Thyroid gland (tissue), 4 donors: ENCODE data around the gene PDE8A. TPM values are rescaled to one million over a fixed set of nuclear protein-coding genes. Genes with fewer than 3 reads are reported as not detected.
A peak's percentile ranks its signal among the peaks of the same experiment; 100 is the strongest.
"Not testable (repeated sequence)": the region's sequence is repeated elsewhere in the genome, so short reads cannot be mapped to it uniquely, and the experiment has no call there.

Experiments used
- DNase-seq, 2 donors: peaks; one replicate each; pipeline ENCODE4 v3.0.0-alpha.2; 2019
- H3K27ac ChIP-seq, 3 donors: fragments of 200-600 bp; sonication (generic); 1 replicate in 2 of 3; 2 replicates in 1 of 3; pipeline ENCODE4 v1.5.1; 2016 to 2019; ENCODE audit warnings: mild to moderate bottlenecking in 1 of 3, moderate library complexity in 1 of 3
- H3K27me3 ChIP-seq: fragments of 200-600 bp; sonication (generic); one replicate; pipeline ENCODE4 v1.5.1; 2019
- H3K36me3 ChIP-seq, 2 donors: fragments of 200-600 bp; sonication (generic); one replicate each; pipeline ENCODE4 v1.5.1; 2016 to 2019
- H3K4me1 ChIP-seq, 2 donors: fragments of 200-600 bp; sonication (generic); one replicate each; pipeline ENCODE4 v1.5.1; 2017 to 2019
- H3K4me3 ChIP-seq, 3 donors: fragments of 200-600 bp; sonication (generic); replicated peaks in 1 of 3; 1 replicate in 2 of 3; 2 replicates in 1 of 3; pipeline ENCODE4 v1.5.1; 2016; ENCODE audit warnings: mild to moderate bottlenecking in 1 of 3
- H3K9me3 ChIP-seq: fragments of 200-600 bp; sonication (generic); one replicate; pipeline ENCODE4 v1.5.1; 2017
- CTCF ChIP-seq, 6 experiments: fragments of 200-600 bp in 3 of 6; fragments of 450-650 bp in 3 of 6; sonication (generic) in 3 of 6; IDR thresholded peaks; one replicate each; pipeline ENCODE4 v1.5.1; 2016 to 2019; ENCODE audit warnings: antibody characterized with exemption in 6 of 6, mild to moderate bottlenecking in 2 of 6, inconsistent platforms in 1 of 6, moderate library complexity in 1 of 6
- POLR2A ChIP-seq, 2 donors: fragments of 450-650 bp; IDR thresholded peaks; one replicate each; pipeline ENCODE4 v1.6.1; 2017; ENCODE audit warnings: antibody characterized with exemption in 2 of 2, mild to moderate bottlenecking in 2 of 2, moderate library complexity in 1 of 2
- WGBS, 2 donors: methylation state at CpG; one replicate each; pipeline ENCODE4 v1.1.5; 2017; 5-methylcytosine and 5-hydroxymethylcytosine counted together
- intact Hi-C: fragments of 100-400 bp; cut with DNase I; formaldehyde crosslinking; loops from one replicate; pipeline ENCODE4 v1.15.1; 2023
- total RNA-seq, 4 donors: library from RNA; depleted of rRNA; stranded (reverse); fragments of >200 nt; gene quantifications; one replicate each; pipeline ENCODE4 v1.2.3, GENCODE V29; 2016

The PDE8A gene
- total RNA-seq, 4 donors from 2014 or later, result 31.6 to 52.1 (median 35.2) TPM

- TF ChIP-seq CTCF (IDR thresholded peaks at IDR 0.05), result no peak
- Histone ChIP-seq H3K36me3 (no peaks in the 10 kb centered on the region), H3K27me3 (no peaks in the 10 kb centered on the region), H3K27ac (no peak overlapping the region), H3K9me3 (no peaks in the 10 kb centered on the region), H3K4me1 (peaks cover 0 to 13% of the 10 kb centered on the region in 2 donors), H3K4me3 (no peak overlapping the region)
- intact Hi-C loops, result no loop called here
- WGBS, 2 donors, result 84 to 85% methylated on average over 4 of the region's 4 CpGs
- no peak for DNase-seq
Measured at GRCh38 chr15:84992157-84992944, 10.7 kb downstream of the PDE8A start.

GRCh38 chr15:84996055-84996454 lies 14.4 kb downstream of the PDE8A start:
- intact Hi-C loops, result no loop called here
- Histone ChIP-seq H3K27ac (no peak overlapping the region), H3K4me1 (peaks cover 10 to 17% of the 10 kb centered on the region in 2 donors), H3K36me3 (no peaks in the 10 kb centered on the region), H3K4me3 (no peak overlapping the region), H3K9me3 (no peaks in the 10 kb centered on the region), H3K27me3 (no peaks in the 10 kb centered on the region)
- DNase-seq, result no peak
- no peak for TF ChIP-seq CTCF (IDR thresholded peaks at IDR 0.05)
- no peak for TF ChIP-seq POLR2A (IDR thresholded peaks at IDR 0.05)
- 86 to 100% methylated on average over 1 of the region's 1 CpG for WGBS, 2 donors

- intact Hi-C loops, H3K4me3 ChIP-seq, H3K9me3 ChIP-seq, DNase-seq, H3K27me3 ChIP-seq, H3K27ac ChIP-seq, H3K36me3 ChIP-seq: not testable (repeated sequence)
- WGBS, 2 donors, result 84 to 87% methylated on average over 5 of the region's 5 CpGs
- H3K4me1 ChIP-seq, result peaks cover 10 to 19% of the 10 kb centered on the region in 2 donors
Measured at GRCh38 chr15:84996714-84997113, 15.1 kb downstream of the PDE8A start.

GRCh38 chr15:84997214-84997613 lies 15.6 kb downstream of the PDE8A start:
- H3K27me3 ChIP-seq, H3K27ac ChIP-seq, H3K4me3 ChIP-seq, H3K9me3 ChIP-seq, H3K36me3 ChIP-seq, intact Hi-C loops, DNase-seq: not testable (repeated sequence)
- H3K4me1 ChIP-seq, result peaks cover 10 to 19% of the 10 kb centered on the region in 2 donors
- 84 to 97% methylated on average over 3 of the region's 3 CpGs for WGBS, 2 donors

GRCh38 chr15:85000189-85000864 lies 18.7 kb downstream of the PDE8A start:
- no peaks in the 10 kb centered on the region for H3K27me3 ChIP-seq
- no peaks in the 10 kb centered on the region for H3K9me3 ChIP-seq
- H3K4me1 ChIP-seq, result peaks cover 10 to 24% of the 10 kb centered on the region in 2 donors
- intact Hi-C loops, result no loop called here
- no peak overlapping the region for H3K4me3 ChIP-seq
- TF ChIP-seq CTCF (IDR thresholded peaks at IDR 0.05) (no peak), POLR2A (IDR thresholded peaks at IDR 0.05) (no peak)
- H3K36me3 ChIP-seq, result no peaks in the 10 kb centered on the region
- no peak for DNase-seq
- H3K27ac ChIP-seq, result peak overlapping the region in 2 of 3 donors; percentile 48 to 68

GRCh38 chr15:85000937-85001336 lies 19.3 kb downstream of the PDE8A start:
- no peak for TF ChIP-seq POLR2A (IDR thresholded peaks at IDR 0.05)
- no peak for TF ChIP-seq CTCF (IDR thresholded peaks at IDR 0.05)
- no peaks in the 10 kb centered on the region for H3K36me3 ChIP-seq
- DNase-seq, result no peak
- H3K27ac ChIP-seq, result peak overlapping the region in 2 of 3 donors; percentile 48 to 68
- intact Hi-C loops, result no loop called here
- H3K4me1 ChIP-seq, result peaks cover 10 to 24% of the 10 kb centered on the region in 2 donors
- no peaks in the 10 kb centered on the region for H3K9me3 ChIP-seq
- no peaks in the 10 kb centered on the region for H3K27me3 ChIP-seq
- H3K4me3 ChIP-seq, result no peak overlapping the region
- WGBS, 2 donors, result 78 to 81% methylated on average over 5 of the region's 5 CpGs
